PC-3 (cell line): ENCODE data around the gene SLC9A9. TPM values are rescaled to one million over a fixed set of nuclear protein-coding genes. Genes with fewer than 3 reads are reported as not detected.

Experiments used
- ATAC-seq: fragments of 200-7000 bp; cut with Tn5 transposase; 2 replicates; pipeline ENCODE4 v1.9.1; 2020; ENCODE audit warnings: mild to moderate bottlenecking, moderate library complexity
- BruUV-seq: library from RNA; stranded (reverse); fragments of 400-500 nt; replicated peaks from 2 replicates; lab custom pipeline; 2021; lab: Mats Ljungman, UMichigan
- CTCF ChIA-PET: fragments of 300-600 bp; sonication (Branson Sonifier 250); formaldehyde crosslinking; loops from one replicate; lab custom pipeline; 2022; ENCODE audit warnings: antibody characterized with exemption; lab: Charles Lee
- POLR2A ChIA-PET: fragments of 300-600 bp; sonication (Branson Sonifier 250); formaldehyde crosslinking; loops from one replicate; lab custom pipeline; 2022; ENCODE audit warnings: antibody characterized with exemption; ENCODE audit not compliant: unreplicated experiment; lab: Charles Lee
- DNase-seq: peaks from one replicate; pipeline ENCODE4 v3.0.0-alpha.2; 2015
- H2AFZ ChIP-seq: fragments of 300-600 bp; sonication (generic); 2 replicates; pipeline ENCODE4 v1.6.0; 2016; ENCODE audit warnings: antibody characterized with exemption, low read length
- H3F3A ChIP-seq: fragments of 300-600 bp; sonication (generic); one replicate; pipeline ENCODE4 v1.6.0; 2017; ENCODE audit warnings: antibody characterized with exemption, low read length, control low read depth, mild to moderate bottlenecking; ENCODE audit not compliant: unreplicated experiment
- H3K27ac ChIP-seq: fragments of 300-600 bp; sonication (generic); 2 replicates; pipeline ENCODE4 v1.5.1; 2016; ENCODE audit warnings: mild to moderate bottlenecking, low read length
- H3K27me3 ChIP-seq: fragments of 300-600 bp; sonication (generic); 2 replicates; pipeline ENCODE4 v1.6.1; 2016; ENCODE audit warnings: low read length, mixed read lengths
- H3K36me3 ChIP-seq: fragments of 300-600 bp; sonication (generic); 2 replicates; pipeline ENCODE4 v1.6.1; 2016; ENCODE audit warnings: low read depth, mixed run types, low read length, mixed read lengths
- H3K4me1 ChIP-seq: fragments of 300-600 bp; sonication (generic); 2 replicates; pipeline ENCODE4 v1.5.1; 2016; ENCODE audit warnings: low read length; ENCODE audit not compliant: insufficient read depth
- H3K4me2 ChIP-seq: fragments of 300-600 bp; sonication (generic); 2 replicates; pipeline ENCODE4 v1.6.0; 2016; ENCODE audit warnings: low read length
- H3K4me3 ChIP-seq: fragments of 300-600 bp; sonication (generic); 2 replicates; pipeline ENCODE4 v1.5.1; 2016; ENCODE audit warnings: mild to moderate bottlenecking, low read length, mixed read lengths
- H3K79me2 ChIP-seq: fragments of 300-600 bp; sonication (generic); 2 replicates; pipeline ENCODE4 v1.6.1; 2017; ENCODE audit warnings: low read length, mixed read lengths
- H3K9ac ChIP-seq: fragments of 300-600 bp; sonication (generic); 2 replicates; pipeline ENCODE4 v1.6.0; 2016; ENCODE audit warnings: mild to moderate bottlenecking, low read length
- H3K9me2 ChIP-seq: fragments of 300-600 bp; sonication (generic); replicated peaks from 2 replicates; pipeline ENCODE4 v1.6.1; 2016; ENCODE audit warnings: mixed run types, low read length, mixed read lengths
- H3K9me3 ChIP-seq: fragments of 300-600 bp; sonication (generic); 2 replicates; pipeline ENCODE4 v1.6.1; 2016; ENCODE audit warnings: low read length, mixed read lengths
- H4K20me1 ChIP-seq: fragments of 300-600 bp; sonication (generic); 2 replicates; pipeline ENCODE4 v1.6.1; 2016; ENCODE audit warnings: low read length, mixed read lengths
- EZH2 ChIP-seq: fragments of 300-600 bp; sonication (generic); IDR thresholded peaks from one replicate; pipeline ENCODE4 v1.6.1; 2017; ENCODE audit warnings: antibody characterized with exemption, mild to moderate bottlenecking, low read length; ENCODE audit not compliant: unreplicated experiment
- EZH2phosphoT487 ChIP-seq: fragments of 300-600 bp; sonication (generic); IDR thresholded peaks from 2 replicates; pipeline ENCODE4 v1.6.1; 2018; ENCODE audit warnings: mild to moderate bottlenecking, antibody characterized with exemption, low read length, borderline replicate concordance
- intact Hi-C: fragments of 100-400 bp; cut with micrococcal nuclease; formaldehyde crosslinking; loops from 2 replicates; pipeline ENCODE4 v1.9.0; 2023
- total RNA-seq: library from RNA; depleted of rRNA; stranded (reverse); fragments of >200 nt; gene quantifications from 2 replicates; pipeline ENCODE4 v1.2.3, GENCODE V29; 2014
- TF ChIP-seq, protein P1 (sequence below): fragments of 300-600 bp; sonication (generic); conservative IDR thresholded peaks from 2 replicates; pipeline ENCODE4 v1.5.1; 2017; ENCODE audit warnings: antibody characterized with exemption, low read depth, mild to moderate bottlenecking, low read length

SLC9A9 gene
- total RNA-seq, 1 experiment from 2014 or later, result 0.07 TPM

DNA sequence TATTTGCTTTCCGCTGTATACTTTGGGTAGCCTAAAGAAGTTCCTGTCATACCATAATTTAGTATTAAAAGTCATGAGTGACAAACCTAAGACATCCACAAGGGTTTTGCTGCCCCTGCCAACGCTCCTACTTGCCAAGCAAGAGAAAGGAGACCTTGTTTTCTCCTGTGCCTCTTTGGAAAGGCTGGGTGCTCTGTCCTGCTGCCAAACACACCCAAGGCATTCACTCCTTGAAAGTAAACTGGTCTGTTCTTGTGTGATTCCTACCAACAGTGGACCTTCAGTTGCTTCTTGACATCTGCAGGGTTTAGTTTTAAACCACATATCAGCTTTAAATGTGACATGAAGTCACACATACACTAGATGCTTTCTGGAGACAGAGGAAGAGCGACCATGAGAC lies 295.4 kb downstream of the SLC9A9 start:
- POLR2A ChIA-PET, result no interaction called here
- BruUV-seq, result no TSS peak
- Histone ChIP-seq H3K9me2 (no peaks in the 10 kb centered on the region), H3K9me3 (no peaks in the 10 kb centered on the region), H3K9ac (no peak overlapping the region), H3K79me2 (no peaks in the 10 kb centered on the region), H3F3A (no peaks in the 10 kb centered on the region), H3K36me3 (no peaks in the 10 kb centered on the region), H2AFZ (no peak overlapping the region), H3K4me3 (no peak overlapping the region), H3K27ac (no peak overlapping the region), H3K4me1 (no peaks in the 10 kb centered on the region), H4K20me1 (no peaks in the 10 kb centered on the region), H3K27me3 (no peaks in the 10 kb centered on the region), H3K4me2 (no peak overlapping the region)
- DNase-seq, result no peak
- TF ChIP-seq, protein P1, sequence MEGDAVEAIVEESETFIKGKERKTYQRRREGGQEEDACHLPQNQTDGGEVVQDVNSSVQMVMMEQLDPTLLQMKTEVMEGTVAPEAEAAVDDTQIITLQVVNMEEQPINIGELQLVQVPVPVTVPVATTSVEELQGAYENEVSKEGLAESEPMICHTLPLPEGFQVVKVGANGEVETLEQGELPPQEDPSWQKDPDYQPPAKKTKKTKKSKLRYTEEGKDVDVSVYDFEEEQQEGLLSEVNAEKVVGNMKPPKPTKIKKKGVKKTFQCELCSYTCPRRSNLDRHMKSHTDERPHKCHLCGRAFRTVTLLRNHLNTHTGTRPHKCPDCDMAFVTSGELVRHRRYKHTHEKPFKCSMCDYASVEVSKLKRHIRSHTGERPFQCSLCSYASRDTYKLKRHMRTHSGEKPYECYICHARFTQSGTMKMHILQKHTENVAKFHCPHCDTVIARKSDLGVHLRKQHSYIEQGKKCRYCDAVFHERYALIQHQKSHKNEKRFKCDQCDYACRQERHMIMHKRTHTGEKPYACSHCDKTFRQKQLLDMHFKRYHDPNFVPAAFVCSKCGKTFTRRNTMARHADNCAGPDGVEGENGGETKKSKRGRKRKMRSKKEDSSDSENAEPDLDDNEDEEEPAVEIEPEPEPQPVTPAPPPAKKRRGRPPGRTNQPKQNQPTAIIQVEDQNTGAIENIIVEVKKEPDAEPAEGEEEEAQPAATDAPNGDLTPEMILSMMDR, result no peak
- TF ChIP-seq EZH2phosphoT487, result no peak
- TF ChIP-seq EZH2, result no peak
- no peak for ATAC-seq
- CTCF ChIA-PET, result no interaction called here
- intact Hi-C loops, result no loop called here

DNA sequence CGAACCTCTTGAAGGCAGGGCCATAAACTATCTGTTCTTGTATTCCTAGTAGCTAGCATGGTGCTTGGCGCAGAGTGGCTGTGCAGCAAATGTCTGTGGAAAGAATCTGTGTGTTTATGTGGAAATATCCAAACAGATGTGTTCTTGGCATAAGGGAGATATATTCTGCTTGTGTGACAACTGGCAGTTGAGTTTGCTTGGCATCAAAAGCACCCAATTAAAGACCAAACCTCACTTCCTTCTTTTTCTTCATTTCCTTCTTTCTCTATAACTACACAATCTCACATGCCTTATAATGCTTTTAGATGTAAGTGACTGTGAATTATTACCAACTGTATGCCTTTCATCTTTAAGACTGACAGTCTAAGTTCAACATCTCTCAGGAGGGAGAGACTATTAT lies 296.5 kb downstream of the SLC9A9 start:
- Histone ChIP-seq H3K4me2 (no peak overlapping the region), H3K9me2 (no peaks in the 10 kb centered on the region), H3K27me3 (no peaks in the 10 kb centered on the region), H3F3A (no peaks in the 10 kb centered on the region), H3K9ac (no peak overlapping the region), H3K4me1 (no peaks in the 10 kb centered on the region), H2AFZ (no peak overlapping the region), H3K9me3 (no peaks in the 10 kb centered on the region), H4K20me1 (no peaks in the 10 kb centered on the region), H3K79me2 (no peaks in the 10 kb centered on the region), H3K4me3 (no peak overlapping the region), H3K36me3 (no peaks in the 10 kb centered on the region), H3K27ac (no peak overlapping the region)
- intact Hi-C loops, result no loop called here
- ChIA-PET POLR2A (no interaction called here), CTCF (no interaction called here)
- DNase-seq, result no peak
- no peak for TF ChIP-seq EZH2phosphoT487
- no peak for TF ChIP-seq EZH2
- ATAC-seq, result no peak
- no TSS peak for BruUV-seq

DNA sequence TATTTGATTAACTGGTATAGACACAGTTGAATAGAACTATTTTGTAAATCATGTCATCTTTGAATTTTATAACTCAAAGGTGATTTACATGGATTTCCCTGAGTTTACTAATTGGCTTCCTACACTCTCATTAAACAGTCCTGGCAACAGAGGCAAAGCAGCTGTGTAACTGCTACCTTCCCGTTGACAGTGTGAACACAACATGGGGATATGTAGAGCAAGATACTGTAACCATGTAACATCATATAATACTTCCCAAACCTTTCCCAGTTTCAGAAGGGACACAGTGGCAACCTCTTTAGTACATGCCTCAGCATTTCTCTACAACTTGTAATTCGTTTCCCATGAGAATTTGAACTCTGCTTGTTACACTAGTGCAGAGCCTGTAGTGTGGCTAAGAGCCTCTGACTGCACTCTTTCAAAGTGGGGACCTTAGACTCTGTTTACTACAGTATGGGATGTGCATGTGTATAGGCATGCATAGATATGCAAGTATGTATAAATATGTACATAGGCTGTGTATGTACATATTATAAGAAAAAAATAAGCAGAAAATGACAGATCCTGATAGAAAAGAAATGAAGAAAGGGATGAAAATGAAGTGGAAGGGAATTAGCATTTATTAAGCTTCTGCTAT lies 299.3 kb downstream of the SLC9A9 start:
- Histone ChIP-seq H3K9me3 (no peaks in the 10 kb centered on the region), H3K4me1 (no peaks in the 10 kb centered on the region), H3K9ac (no peak overlapping the region), H3K9me2 (no peaks in the 10 kb centered on the region), H2AFZ (no peak overlapping the region), H4K20me1 (no peaks in the 10 kb centered on the region), H3K36me3 (no peaks in the 10 kb centered on the region), H3K4me3 (no peak overlapping the region), H3K27ac (no peak overlapping the region), H3K27me3 (no peaks in the 10 kb centered on the region), H3K79me2 (no peaks in the 10 kb centered on the region), H3F3A (no peaks in the 10 kb centered on the region), H3K4me2 (no peak overlapping the region)
- ATAC-seq (no peak), DNase-seq (no peak)
- TF ChIP-seq EZH2phosphoT487 (no peak), EZH2 (no peak)
- TF ChIP-seq, protein P1, result no peak
- ChIA-PET CTCF (no interaction called here), POLR2A (no interaction called here)
- intact Hi-C loops, result no loop called here
- BruUV-seq, result no TSS peak
